ENCODE data around the gene CNEP1R1. TPM values are rescaled to one million over a fixed set of nuclear protein-coding genes. Genes with fewer than 3 reads are reported as not detected.

CNEP1R1 gene
- total RNA-seq, 1 experiment from 2014 or later, result 12.2 TPM

DNA sequence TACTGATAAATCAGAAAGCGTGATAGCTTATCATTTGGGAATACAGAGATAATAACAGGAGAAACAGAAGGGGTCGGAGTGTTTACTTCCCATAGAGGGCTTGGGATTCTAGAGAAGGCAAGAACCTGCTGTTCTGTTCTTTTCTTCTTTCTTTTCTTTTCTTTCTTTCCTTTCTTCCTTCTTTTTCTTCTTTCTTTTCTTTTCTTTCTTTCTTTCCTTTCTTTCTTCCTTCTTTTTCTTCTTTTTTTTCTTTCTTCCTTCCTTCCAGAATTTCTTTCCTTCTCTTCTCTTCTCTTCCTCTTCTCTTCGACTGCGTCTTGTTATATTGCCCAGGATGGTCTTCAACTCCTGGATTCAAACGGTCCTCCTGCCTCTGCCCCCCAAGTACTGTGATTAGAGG lies 18.3 kb downstream of the CNEP1R1 start:
- CTCF ChIA-PET, result no interaction called here
- Histone ChIP-seq H3K4me3 (no peak overlapping the region), H3K27ac (no peak overlapping the region), H3F3A (ENCODE audit: insufficient read depth, low read depth) (no peaks in the 10 kb centered on the region), H2AFZ (no peak overlapping the region), H3K4me2 (no peak overlapping the region), H3K27me3 (ENCODE audit: insufficient read depth, low read depth) (no peaks in the 10 kb centered on the region), H3K9me3 (ENCODE audit: insufficient read depth, low read depth) (no peaks in the 10 kb centered on the region), H3K36me3 (ENCODE audit: low read depth) (no peaks in the 10 kb centered on the region), H3K79me2 (ENCODE audit: low read depth) (no peaks in the 10 kb centered on the region), H3K4me1 (replicated peaks; ENCODE audit: insufficient read depth) (no peaks in the 10 kb centered on the region), H4K20me1 (ENCODE audit: insufficient read depth) (no peaks in the 10 kb centered on the region), H3K9me2 (ENCODE audit: insufficient read depth) (no peaks in the 10 kb centered on the region)
- POLR2A ChIA-PET (ENCODE audit: unreplicated experiment), result no interaction called here
- DNase-seq, result no peak
- TF ChIP-seq, protein P1, sequence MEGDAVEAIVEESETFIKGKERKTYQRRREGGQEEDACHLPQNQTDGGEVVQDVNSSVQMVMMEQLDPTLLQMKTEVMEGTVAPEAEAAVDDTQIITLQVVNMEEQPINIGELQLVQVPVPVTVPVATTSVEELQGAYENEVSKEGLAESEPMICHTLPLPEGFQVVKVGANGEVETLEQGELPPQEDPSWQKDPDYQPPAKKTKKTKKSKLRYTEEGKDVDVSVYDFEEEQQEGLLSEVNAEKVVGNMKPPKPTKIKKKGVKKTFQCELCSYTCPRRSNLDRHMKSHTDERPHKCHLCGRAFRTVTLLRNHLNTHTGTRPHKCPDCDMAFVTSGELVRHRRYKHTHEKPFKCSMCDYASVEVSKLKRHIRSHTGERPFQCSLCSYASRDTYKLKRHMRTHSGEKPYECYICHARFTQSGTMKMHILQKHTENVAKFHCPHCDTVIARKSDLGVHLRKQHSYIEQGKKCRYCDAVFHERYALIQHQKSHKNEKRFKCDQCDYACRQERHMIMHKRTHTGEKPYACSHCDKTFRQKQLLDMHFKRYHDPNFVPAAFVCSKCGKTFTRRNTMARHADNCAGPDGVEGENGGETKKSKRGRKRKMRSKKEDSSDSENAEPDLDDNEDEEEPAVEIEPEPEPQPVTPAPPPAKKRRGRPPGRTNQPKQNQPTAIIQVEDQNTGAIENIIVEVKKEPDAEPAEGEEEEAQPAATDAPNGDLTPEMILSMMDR (conservative IDR thresholded peaks at IDR 0.05), result no peak
- intact Hi-C loops (cut with micrococcal nuclease; ENCODE audit: unreplicated experiment), result no loop called here
- no TSS peak for BruUV-seq (replicated peaks)

DNA sequence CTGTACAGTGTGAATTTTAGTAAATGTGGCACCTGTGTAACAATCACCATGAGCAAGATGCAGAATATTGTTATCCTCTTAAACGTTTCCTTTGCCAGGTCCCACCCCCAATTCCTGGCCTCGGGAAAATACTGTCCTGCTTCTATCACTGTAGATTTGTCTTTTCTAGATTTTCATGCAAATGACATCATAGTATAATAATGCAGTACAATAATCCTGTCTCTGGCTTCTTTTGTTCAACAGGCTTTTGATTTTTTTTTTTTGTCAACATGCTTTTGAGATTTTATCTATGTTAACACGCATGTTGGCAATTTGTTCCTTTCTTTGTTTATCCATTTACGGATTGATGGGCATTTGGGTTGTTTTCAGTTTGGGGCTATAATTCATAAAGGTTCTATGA lies 20.4 kb downstream of the CNEP1R1 start:
- no peaks in the 10 kb centered on the region for H3K4me1 ChIP-seq (replicated peaks; ENCODE audit: insufficient read depth)
- ChIA-PET CTCF (no interaction called here), POLR2A (ENCODE audit: unreplicated experiment) (no interaction called here)
- H3K4me2 ChIP-seq, result no peak overlapping the region
- no peak overlapping the region for H3K4me3 ChIP-seq
- no peaks in the 10 kb centered on the region for H3F3A ChIP-seq (ENCODE audit: insufficient read depth, low read depth)
- no peaks in the 10 kb centered on the region for H3K36me3 ChIP-seq (ENCODE audit: low read depth)
- no peak for DNase-seq
- TF ChIP-seq, protein P1 (conservative IDR thresholded peaks at IDR 0.05), result no peak
- no peak for TF ChIP-seq EZH2 (IDR thresholded peaks at IDR 0.05; ENCODE audit: low read depth)
- no peak overlapping the region for H2AFZ ChIP-seq
- no peaks in the 10 kb centered on the region for H3K9me2 ChIP-seq (ENCODE audit: insufficient read depth)
- no peaks in the 10 kb centered on the region for H3K9me3 ChIP-seq (ENCODE audit: insufficient read depth, low read depth)
- no peaks in the 10 kb centered on the region for H3K27me3 ChIP-seq (ENCODE audit: insufficient read depth, low read depth)
- BruUV-seq (replicated peaks), result no TSS peak
- intact Hi-C loops (cut with micrococcal nuclease; ENCODE audit: unreplicated experiment), result no loop called here
- H4K20me1 ChIP-seq (ENCODE audit: insufficient read depth), result no peaks in the 10 kb centered on the region
- no peak overlapping the region for H3K27ac ChIP-seq
- H3K79me2 ChIP-seq (ENCODE audit: low read depth), result no peaks in the 10 kb centered on the region

DNA sequence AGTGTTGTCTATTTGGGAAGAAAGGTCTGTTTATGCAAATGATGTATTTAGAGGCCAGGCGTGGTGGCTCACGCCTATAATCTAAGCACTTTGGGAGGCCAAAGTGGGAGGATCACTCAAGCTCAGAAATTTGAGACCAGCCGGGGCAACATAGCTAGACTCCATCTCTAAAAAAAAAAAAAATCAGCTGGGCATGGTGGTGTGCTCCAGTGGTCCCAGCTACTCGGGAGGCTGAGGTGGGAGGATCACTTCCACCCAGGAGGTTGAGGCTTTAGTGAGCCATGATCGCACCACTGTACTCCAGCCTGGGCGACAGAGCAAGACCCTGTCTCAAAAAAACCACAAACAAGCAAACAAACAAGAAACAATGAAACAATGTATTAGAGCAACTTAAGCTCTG lies 21.8 kb downstream of the CNEP1R1 start:
- Histone ChIP-seq H3K4me1 (replicated peaks; ENCODE audit: insufficient read depth) (no peaks in the 10 kb centered on the region), H3K9me2 (ENCODE audit: insufficient read depth) (no peaks in the 10 kb centered on the region), H3K4me2 (no peak overlapping the region), H3K36me3 (ENCODE audit: low read depth) (no peaks in the 10 kb centered on the region), H3K4me3 (no peak overlapping the region), H3K27ac (no peak overlapping the region), H4K20me1 (ENCODE audit: insufficient read depth) (no peaks in the 10 kb centered on the region), H3K27me3 (ENCODE audit: insufficient read depth, low read depth) (no peaks in the 10 kb centered on the region), H3K9me3 (ENCODE audit: insufficient read depth, low read depth) (no peaks in the 10 kb centered on the region), H3F3A (ENCODE audit: insufficient read depth, low read depth) (no peaks in the 10 kb centered on the region), H3K79me2 (ENCODE audit: low read depth) (no peaks in the 10 kb centered on the region), H2AFZ (no peak overlapping the region)
- intact Hi-C loops (cut with micrococcal nuclease; ENCODE audit: unreplicated experiment), result no loop called here
- no TSS peak for BruUV-seq (replicated peaks)
- CTCF ChIA-PET, result no interaction called here
- TF ChIP-seq EZH2 (IDR thresholded peaks at IDR 0.05; ENCODE audit: low read depth), result no peak
- TF ChIP-seq, protein P1 (conservative IDR thresholded peaks at IDR 0.05), result no peak
- POLR2A ChIA-PET (ENCODE audit: unreplicated experiment), result no interaction called here
- DNase-seq, result no peak
